GM12878 (cell line): Measurements from ENCODE around the gene AIP.

Experiments used
- EP300 ChIP-seq, 2 experiments: fragments of 150-350 bp in 1 of 2; IDR thresholded peaks; 2 replicates each; pipeline ENCODE4 v1.6.1; 2011 to 2012; ENCODE audit warnings: low read depth in 2 of 2, low read length in 2 of 2, borderline replicate concordance in 1 of 2, improper control_type of control experiment in 1 of 2, inconsistent platforms in 1 of 2; ENCODE audit not compliant: control insufficient read depth in 1 of 2
- MXI1 ChIP-seq: fragments of 150-350 bp; IDR thresholded peaks from 2 replicates; pipeline ENCODE4 v1.6.1; 2011; ENCODE audit warnings: low read depth, mild to moderate bottlenecking, inconsistent platforms, low read length, improper control_type of control experiment
- SP1 ChIP-seq: IDR thresholded peaks from one replicate; pipeline ENCODE4 v1.6.1; 2011; ENCODE audit warnings: low read depth, low read length

DNA sequence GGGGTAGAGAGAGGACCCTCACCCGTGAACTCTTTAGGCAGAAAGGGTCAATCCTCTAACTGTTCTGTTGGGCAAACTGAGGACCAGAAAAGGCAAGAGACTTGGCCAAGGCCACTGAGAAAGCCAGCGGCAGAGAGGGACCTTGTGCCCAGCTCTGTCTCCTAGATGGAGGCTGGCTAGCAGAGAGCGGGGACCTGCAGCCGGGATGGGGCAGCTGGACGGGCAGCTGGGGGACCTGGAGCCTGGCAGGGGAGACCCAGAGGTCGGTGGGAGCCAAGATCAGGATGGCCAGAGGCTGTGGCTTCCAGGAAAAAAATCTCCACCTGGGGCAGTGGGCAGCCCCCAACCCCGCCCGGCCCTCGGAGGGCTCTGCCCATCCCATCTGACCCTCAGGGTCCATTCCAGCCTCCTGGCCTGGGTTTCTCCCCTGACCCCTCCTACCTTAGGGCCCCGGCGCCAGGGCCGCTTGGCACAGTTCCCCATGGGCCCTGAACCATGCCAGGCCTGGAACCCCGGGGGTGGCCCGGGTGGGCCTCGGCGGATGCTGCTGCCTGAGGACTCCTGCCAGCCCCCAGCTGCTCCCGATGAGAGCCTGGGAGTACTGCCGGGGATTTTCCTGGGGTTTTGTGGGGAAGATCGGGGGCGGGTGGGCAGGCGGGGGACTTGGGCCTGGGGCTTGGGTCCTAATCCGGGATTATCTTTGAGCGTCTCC lies 40.2 kb downstream of the AIP start, which contains the start of gene CABP2:
- TF ChIP-seq MXI1 (no peak), SP1 (no peak), EP300 (IDR thresholded peaks at IDR 0.05; ENCODE audit: borderline replicate concordance in 1 of 2, control insufficient read depth in 1 of 2, low read depth in 2 of 2, low read length in 2 of 2) (no peak)
